SU-DHL-6 (cell line): ENCODE results near the gene RESF1.

Experiments used
- H2AFZ ChIP-seq: fragments of 200-600 bp; sonication (generic); 2 replicates; pipeline ENCODE4 v1.6.1; 2014; ENCODE audit warnings: low read depth, mild to moderate bottlenecking, moderate library complexity, mixed read lengths, antibody characterized with exemption, low read length; ENCODE audit not compliant: severe bottlenecking
- H3F3A ChIP-seq: fragments of 200-600 bp; shearing (Covaris generic); 2 replicates; pipeline ENCODE4 v1.6.0; 2016; ENCODE audit warnings: antibody characterized with exemption, mild to moderate bottlenecking; ENCODE audit not compliant: insufficient read depth
- H3K27ac ChIP-seq: fragments of 200-600 bp; sonication (generic); 2 replicates; pipeline ENCODE4 v1.5.1; 2016; ENCODE audit warnings: low read depth, mild to moderate bottlenecking, low read length, moderate library complexity, mixed read lengths
- H3K27me3 ChIP-seq: fragments of 200-600 bp; sonication (generic), shearing (Covaris generic); 2 replicates; pipeline ENCODE4 v1.6.0; 2014; ENCODE audit warnings: mild to moderate bottlenecking, low read length
- H3K36me3 ChIP-seq: fragments of 200-600 bp; sonication (generic); 2 replicates; pipeline ENCODE4 v1.6.1; 2014; ENCODE audit warnings: mild to moderate bottlenecking, low read length, mixed read lengths
- H3K4me2 ChIP-seq: fragments of 300-600, 200-600 bp; shearing (Covaris generic), sonication (generic); 2 replicates; pipeline ENCODE4 v1.6.0; 2014; ENCODE audit warnings: low read length, low read depth, mild to moderate bottlenecking; ENCODE audit not compliant: poor library complexity, severe bottlenecking
- H3K4me3 ChIP-seq: fragments of 200-600 bp; sonication (generic); 2 replicates; pipeline ENCODE4 v1.5.1; 2014; ENCODE audit warnings: antibody characterized with exemption, low read length, mild to moderate bottlenecking, mixed read lengths; ENCODE audit not compliant: insufficient read depth, poor library complexity, severe bottlenecking
- H3K79me2 ChIP-seq: fragments of 200-600 bp; sonication (generic); 2 replicates; pipeline ENCODE4 v1.6.1; 2014; ENCODE audit warnings: mild to moderate bottlenecking, low read length, moderate library complexity; ENCODE audit not compliant: insufficient read depth
- H3K9ac ChIP-seq: fragments of 200-600 bp; sonication (generic); 2 replicates; pipeline ENCODE4 v1.7.0; 2014; ENCODE audit warnings: mild to moderate bottlenecking, low read length
- H3K9me2 ChIP-seq: fragments of 200-600 bp; sonication (generic); replicated peaks from 2 replicates; pipeline ENCODE4 v1.6.1; 2014; ENCODE audit warnings: low read length; ENCODE audit not compliant: insufficient read depth
- H3K9me3 ChIP-seq: fragments of 200-600 bp; sonication (generic); 2 replicates; pipeline ENCODE4 v1.6.1; 2014; ENCODE audit warnings: low read length, mixed read lengths; ENCODE audit not compliant: insufficient read depth
- H4K20me1 ChIP-seq: fragments of 200-600 bp; sonication (generic); 2 replicates; pipeline ENCODE4 v1.6.1; 2014; ENCODE audit warnings: low read depth, mild to moderate bottlenecking, antibody characterized with exemption, low read length, moderate library complexity, mixed read lengths
- EZH2phosphoT487 ChIP-seq: fragments of 200-600 bp; sonication (generic), shearing (Covaris generic); conservative IDR thresholded peaks from 2 replicates; pipeline ENCODE4 v1.6.1; 2018; ENCODE audit warnings: mild to moderate bottlenecking, antibody characterized with exemption, low read length, moderate library complexity, mixed read lengths
- TF ChIP-seq, protein P1 (sequence below): fragments of 200-600 bp; sonication (generic); IDR thresholded peaks from one replicate; pipeline ENCODE4 v1.5.1; 2017; ENCODE audit warnings: antibody characterized with exemption, mild to moderate bottlenecking, low read length, moderate library complexity; ENCODE audit not compliant: insufficient read depth, poor library complexity, severe bottlenecking

Gene RESF1

DNA sequence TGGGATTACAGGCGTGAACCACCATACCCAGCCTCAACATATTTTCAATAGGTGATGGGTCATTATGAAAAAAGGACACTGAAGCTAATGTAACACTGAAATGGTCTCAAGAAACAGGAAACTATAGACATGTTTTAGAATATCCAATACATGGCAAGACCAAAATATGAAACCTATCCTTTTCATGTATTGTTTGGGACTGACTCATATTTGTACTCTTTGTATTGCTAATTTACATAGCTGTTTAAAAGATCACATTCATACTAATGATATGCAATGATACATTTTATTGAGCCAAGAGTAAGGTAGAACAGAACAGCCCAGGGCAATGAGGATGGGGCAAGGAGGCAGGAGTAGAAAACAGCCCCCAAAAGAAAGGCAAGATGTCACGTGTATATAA is 32.6 kb downstream of the RESF1 start:
- Histone ChIP-seq H3K9me3 (no peaks in the 10 kb centered on the region), H3K4me2 (no peak overlapping the region), H3K27ac (no peak overlapping the region), H4K20me1 (no peaks in the 10 kb centered on the region), H3K27me3 (no peaks in the 10 kb centered on the region), H3K9me2 (no peaks in the 10 kb centered on the region), H3K4me3 (no peak overlapping the region), H3K36me3 (peaks cover 39% of the 10 kb centered on the region), H2AFZ (no peak overlapping the region), H3K9ac (no peak overlapping the region), H3F3A (peaks cover under 1% of the 10 kb centered on the region; the same call in 1 of the 2 replicates), H3K79me2 (peaks cover 11% of the 10 kb centered on the region)
- TF ChIP-seq, protein P1, sequence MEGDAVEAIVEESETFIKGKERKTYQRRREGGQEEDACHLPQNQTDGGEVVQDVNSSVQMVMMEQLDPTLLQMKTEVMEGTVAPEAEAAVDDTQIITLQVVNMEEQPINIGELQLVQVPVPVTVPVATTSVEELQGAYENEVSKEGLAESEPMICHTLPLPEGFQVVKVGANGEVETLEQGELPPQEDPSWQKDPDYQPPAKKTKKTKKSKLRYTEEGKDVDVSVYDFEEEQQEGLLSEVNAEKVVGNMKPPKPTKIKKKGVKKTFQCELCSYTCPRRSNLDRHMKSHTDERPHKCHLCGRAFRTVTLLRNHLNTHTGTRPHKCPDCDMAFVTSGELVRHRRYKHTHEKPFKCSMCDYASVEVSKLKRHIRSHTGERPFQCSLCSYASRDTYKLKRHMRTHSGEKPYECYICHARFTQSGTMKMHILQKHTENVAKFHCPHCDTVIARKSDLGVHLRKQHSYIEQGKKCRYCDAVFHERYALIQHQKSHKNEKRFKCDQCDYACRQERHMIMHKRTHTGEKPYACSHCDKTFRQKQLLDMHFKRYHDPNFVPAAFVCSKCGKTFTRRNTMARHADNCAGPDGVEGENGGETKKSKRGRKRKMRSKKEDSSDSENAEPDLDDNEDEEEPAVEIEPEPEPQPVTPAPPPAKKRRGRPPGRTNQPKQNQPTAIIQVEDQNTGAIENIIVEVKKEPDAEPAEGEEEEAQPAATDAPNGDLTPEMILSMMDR = no peak
- no peak for TF ChIP-seq EZH2phosphoT487

DNA sequence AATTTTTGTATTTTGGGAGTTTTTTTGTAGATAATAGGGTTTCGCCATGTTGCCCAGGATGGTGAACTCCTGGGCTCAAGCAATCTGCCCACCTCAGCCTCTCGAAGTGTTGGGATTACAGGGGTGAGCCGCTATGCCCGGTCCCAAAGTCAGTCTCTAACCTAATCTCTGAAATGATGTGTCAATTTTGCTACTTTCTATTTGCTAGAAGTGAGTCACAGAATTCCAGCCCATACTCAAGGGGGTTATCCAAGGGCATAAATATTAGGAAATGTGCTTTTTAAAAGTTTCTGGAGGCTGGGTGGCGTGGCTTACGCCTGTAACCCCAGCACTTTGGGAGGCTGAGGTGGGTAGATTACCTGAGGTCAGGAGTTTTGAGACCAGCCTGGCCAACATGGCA is 40.5 kb downstream of the RESF1 start:
- H3K4me2 ChIP-seq = no peak overlapping the region
- no peaks in the 10 kb centered on the region for H3K9me3 ChIP-seq
- H3K79me2 ChIP-seq = no peaks in the 10 kb centered on the region
- H3K9ac ChIP-seq = no peak overlapping the region
- no peaks in the 10 kb centered on the region for H3K9me2 ChIP-seq
- peaks cover 22% of the 10 kb centered on the region for H3F3A ChIP-seq
- no peak overlapping the region for H3K4me3 ChIP-seq
- H4K20me1 ChIP-seq = no peaks in the 10 kb centered on the region
- no peak overlapping the region for H2AFZ ChIP-seq
- no peaks in the 10 kb centered on the region for H3K27me3 ChIP-seq
- H3K36me3 ChIP-seq = peaks cover 19% of the 10 kb centered on the region
- TF ChIP-seq, protein P1 = no peak
- no peak for TF ChIP-seq EZH2phosphoT487
- no peak overlapping the region for H3K27ac ChIP-seq

DNA sequence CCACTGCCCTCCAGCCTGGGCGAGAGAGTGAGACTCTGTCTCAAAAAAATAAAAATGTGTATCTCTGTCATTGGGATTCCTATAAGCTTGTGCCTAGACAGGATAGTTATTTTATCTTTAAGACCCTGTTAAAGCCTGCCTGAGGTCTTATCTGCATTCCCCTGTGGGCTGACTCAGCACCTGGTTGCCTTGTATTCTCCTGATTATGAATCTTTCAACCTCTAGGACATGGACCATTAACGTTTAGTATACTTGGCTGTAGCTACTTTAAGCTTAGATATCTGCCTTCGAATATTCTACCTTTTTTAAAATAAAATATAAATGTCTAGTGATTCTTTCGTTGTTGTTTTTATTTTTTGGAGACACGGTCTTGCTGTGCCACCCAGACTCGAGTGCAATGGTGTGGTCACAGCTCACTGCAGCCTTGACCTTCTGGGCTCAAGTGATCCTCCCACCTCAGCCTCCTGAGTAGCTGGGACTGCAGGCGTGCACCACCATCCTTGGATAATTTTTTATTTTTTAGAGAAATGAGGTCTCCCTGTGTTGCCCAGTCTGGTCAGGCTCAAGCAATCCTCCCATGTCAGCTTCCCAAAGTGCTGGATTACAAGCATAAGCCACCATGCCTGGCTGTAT is 41.3 kb downstream of the RESF1 start:
- Histone ChIP-seq H3K36me3 (peaks cover 16% of the 10 kb centered on the region), H3K4me3 (no peak overlapping the region), H3K4me2 (no peak overlapping the region), H3K79me2 (no peaks in the 10 kb centered on the region), H3K9me3 (no peaks in the 10 kb centered on the region), H3K27ac (no peak overlapping the region), H2AFZ (no peak overlapping the region), H4K20me1 (no peaks in the 10 kb centered on the region), H3K9me2 (no peaks in the 10 kb centered on the region), H3K27me3 (no peaks in the 10 kb centered on the region), H3F3A (peaks cover 22% of the 10 kb centered on the region), H3K9ac (no peak overlapping the region)
- TF ChIP-seq, protein P1 = no peak
- TF ChIP-seq EZH2phosphoT487 = no peak
